Peyer's patch (tissue), 4 donors: ENCODE measurements around the gene ANKRD13C. TPM values are rescaled to one million over a fixed set of nuclear protein-coding genes. Genes with fewer than 3 reads are reported as not detected.

Experiments
- DNase-seq, 3 donors: peaks; one replicate each; pipeline ENCODE4 v3.0.0-alpha.2; 2017 to 2019
- H3K27ac ChIP-seq, 4 donors: fragments of 200-600 bp; sonication (generic); one replicate each; pipeline ENCODE4 v1.5.1; 2016 to 2019
- H3K27me3 ChIP-seq, 2 donors: fragments of 200-600 bp; sonication (generic); one replicate each; pipeline ENCODE4 v1.5.1; 2019
- H3K36me3 ChIP-seq, 3 donors: fragments of 200-600 bp; sonication (generic); one replicate each; pipeline ENCODE4 v1.5.1; 2016 to 2019
- H3K4me1 ChIP-seq, 4 donors: fragments of 200-600 bp; sonication (generic); one replicate each; pipeline ENCODE4 v1.5.1; 2016 to 2019
- H3K4me3 ChIP-seq, 4 donors: fragments of 200-600 bp; sonication (generic); 1 replicate in 3 of 4; 2 replicates in 1 of 4; pipeline ENCODE4 v1.5.1; 2016 to 2019; ENCODE audit warnings: mild to moderate bottlenecking in 1 of 4
- H3K9me3 ChIP-seq, 4 donors: fragments of 200-600 bp; sonication (generic); one replicate each; pipeline ENCODE4 v1.5.1; 2016 to 2019; ENCODE audit warnings: mild to moderate bottlenecking in 1 of 4
- POLR2A ChIP-seq, 2 donors: fragments of 450-650 bp; IDR thresholded peaks; one replicate each; pipeline ENCODE4 v1.5.1; 2017; ENCODE audit warnings: antibody characterized with exemption in 2 of 2, mild to moderate bottlenecking in 2 of 2, moderate library complexity in 2 of 2
- total RNA-seq, 4 donors: library from RNA; depleted of rRNA; stranded (reverse); fragments of >200 nt; gene quantifications; one replicate each; pipeline ENCODE4 v1.1.0, GENCODE V29; 2016
- TF ChIP-seq, protein P1 (sequence below), 6 experiments: fragments of 450-650 bp in 4 of 6; fragments of 200-600 bp in 2 of 6; sonication (generic) in 1 of 6; IDR thresholded peaks; one replicate each; pipeline ENCODE4 v1.5.1; 2017 to 2019; ENCODE audit warnings: antibody characterized with exemption in 6 of 6, mild to moderate bottlenecking in 3 of 6, moderate library complexity in 1 of 6

Gene ANKRD13C
- total RNA-seq, 4 donors from 2014 or later = 21.2 to 52.0 (median 23.9) TPM

DNA sequence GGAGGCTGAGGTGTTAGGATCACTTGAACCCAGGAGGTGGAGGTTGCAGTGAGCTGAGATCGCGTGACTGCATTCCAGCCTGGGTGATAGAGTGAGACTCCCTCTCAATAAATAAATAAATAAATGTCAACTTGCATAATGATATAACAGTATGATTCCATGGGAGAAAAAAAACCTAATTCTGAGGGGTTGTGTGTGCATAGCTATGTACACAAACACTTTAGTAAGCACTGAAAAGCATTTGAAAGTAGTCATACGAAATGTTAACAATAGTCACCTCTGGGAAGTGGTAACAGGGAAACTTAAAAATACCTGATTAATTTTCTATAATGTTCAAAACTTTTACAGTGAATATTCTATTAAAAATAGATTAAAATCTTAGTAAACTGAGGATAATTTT is 43.2 kb downstream of the ANKRD13C start:
- Histone ChIP-seq H3K4me3 (no peak overlapping the region), H3K27me3 (no peaks in the 10 kb centered on the region), H3K27ac (no peak overlapping the region), H3K36me3 (peaks cover 0 to 17% (median 0%) of the 10 kb centered on the region in 3 donors), H3K9me3 (no peaks in the 10 kb centered on the region), H3K4me1 (no peaks in the 10 kb centered on the region)
- TF ChIP-seq, protein P1, sequence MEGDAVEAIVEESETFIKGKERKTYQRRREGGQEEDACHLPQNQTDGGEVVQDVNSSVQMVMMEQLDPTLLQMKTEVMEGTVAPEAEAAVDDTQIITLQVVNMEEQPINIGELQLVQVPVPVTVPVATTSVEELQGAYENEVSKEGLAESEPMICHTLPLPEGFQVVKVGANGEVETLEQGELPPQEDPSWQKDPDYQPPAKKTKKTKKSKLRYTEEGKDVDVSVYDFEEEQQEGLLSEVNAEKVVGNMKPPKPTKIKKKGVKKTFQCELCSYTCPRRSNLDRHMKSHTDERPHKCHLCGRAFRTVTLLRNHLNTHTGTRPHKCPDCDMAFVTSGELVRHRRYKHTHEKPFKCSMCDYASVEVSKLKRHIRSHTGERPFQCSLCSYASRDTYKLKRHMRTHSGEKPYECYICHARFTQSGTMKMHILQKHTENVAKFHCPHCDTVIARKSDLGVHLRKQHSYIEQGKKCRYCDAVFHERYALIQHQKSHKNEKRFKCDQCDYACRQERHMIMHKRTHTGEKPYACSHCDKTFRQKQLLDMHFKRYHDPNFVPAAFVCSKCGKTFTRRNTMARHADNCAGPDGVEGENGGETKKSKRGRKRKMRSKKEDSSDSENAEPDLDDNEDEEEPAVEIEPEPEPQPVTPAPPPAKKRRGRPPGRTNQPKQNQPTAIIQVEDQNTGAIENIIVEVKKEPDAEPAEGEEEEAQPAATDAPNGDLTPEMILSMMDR (IDR thresholded peaks at IDR 0.05) = no peak
- no peak for TF ChIP-seq POLR2A (IDR thresholded peaks at IDR 0.05)
- DNase-seq = no peak

DNA sequence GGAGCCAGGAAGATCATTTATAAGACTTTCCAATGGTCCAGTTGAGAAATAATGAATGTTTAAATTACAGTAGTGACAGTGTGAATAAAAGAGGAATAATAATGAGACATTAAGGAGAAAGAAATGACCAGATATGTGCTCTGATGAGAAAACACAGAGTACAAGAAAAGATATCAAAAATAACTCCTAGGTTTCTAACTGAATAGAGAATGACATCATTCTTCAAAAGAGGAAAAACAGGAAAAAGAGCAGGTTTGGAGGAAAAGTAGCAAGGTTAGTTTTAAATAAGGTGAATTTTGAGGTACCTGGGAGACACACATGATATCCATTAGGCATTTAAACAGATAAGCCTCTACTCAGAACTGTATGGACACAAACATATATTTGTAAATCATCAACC is 55.0 kb downstream of the ANKRD13C start:
- H3K27ac ChIP-seq = no peak overlapping the region
- no peak for TF ChIP-seq POLR2A (IDR thresholded peaks at IDR 0.05)
- TF ChIP-seq, protein P1 (IDR thresholded peaks at IDR 0.05) = no peak
- DNase-seq = no peak
- peaks cover 0 to 23% (median 0%) of the 10 kb centered on the region in 3 donors for H3K36me3 ChIP-seq
- H3K4me1 ChIP-seq = no peaks in the 10 kb centered on the region
- H3K9me3 ChIP-seq = no peaks in the 10 kb centered on the region
- H3K4me3 ChIP-seq = no peak overlapping the region
- no peaks in the 10 kb centered on the region for H3K27me3 ChIP-seq

DNA sequence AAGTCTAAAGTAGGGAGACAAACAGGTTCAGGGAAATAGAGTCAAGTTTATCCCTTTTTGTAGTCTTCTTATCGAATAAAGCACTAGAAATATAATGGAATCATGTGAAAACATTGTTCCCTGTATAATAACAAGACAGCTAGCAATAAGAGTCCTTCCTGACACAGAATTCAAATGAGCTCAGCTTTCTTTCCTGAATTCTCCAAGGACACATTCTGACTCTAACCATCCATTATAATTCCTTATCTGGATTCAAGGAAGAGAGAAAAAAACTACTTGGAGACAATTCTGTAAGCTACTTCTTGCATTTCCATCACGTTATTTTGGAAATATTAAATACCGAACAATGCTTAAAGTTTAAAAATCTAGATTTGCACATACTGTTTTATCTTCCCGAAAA is 58.8 kb downstream of the ANKRD13C start:
- H3K27me3 ChIP-seq = no peaks in the 10 kb centered on the region
- no peak overlapping the region for H3K27ac ChIP-seq
- DNase-seq = no peak
- H3K4me1 ChIP-seq = no peaks in the 10 kb centered on the region
- H3K9me3 ChIP-seq = no peaks in the 10 kb centered on the region
- H3K4me3 ChIP-seq = no peak overlapping the region
- TF ChIP-seq, protein P1 (IDR thresholded peaks at IDR 0.05) = no peak
- TF ChIP-seq POLR2A (IDR thresholded peaks at IDR 0.05) = no peak
- peaks cover 0 to 57% (median 0%) of the 10 kb centered on the region in 3 donors for H3K36me3 ChIP-seq

DNA sequence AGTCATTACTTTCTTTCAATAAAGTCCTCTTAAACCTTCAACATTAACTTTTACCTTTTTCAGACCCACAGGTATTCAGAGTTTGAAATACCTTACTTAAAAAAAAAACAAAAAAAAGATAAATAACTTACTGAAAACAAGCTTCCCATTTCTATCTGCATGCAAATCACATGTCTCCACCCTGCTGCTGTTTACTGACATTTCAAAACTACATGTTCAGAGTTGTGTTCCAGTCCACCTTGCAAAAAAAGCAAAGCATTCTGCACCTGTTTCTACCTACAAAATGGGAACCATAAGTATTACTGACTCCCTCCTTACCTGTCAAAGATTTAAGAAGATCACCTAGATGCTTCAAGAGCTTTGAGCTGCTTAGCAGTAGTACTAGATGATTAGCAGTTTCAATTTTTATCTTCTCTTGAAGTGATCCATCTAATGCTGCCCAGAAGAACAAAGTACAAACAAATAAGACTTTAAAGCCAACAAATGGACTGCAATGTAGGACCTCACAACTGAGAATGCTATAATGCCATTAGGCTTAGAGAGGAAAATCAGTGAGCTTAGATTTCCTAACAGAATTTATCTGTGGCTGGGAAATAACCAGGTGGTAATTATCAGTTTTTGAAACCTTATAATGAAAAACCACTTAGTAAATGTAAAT is 61.2 kb downstream of the ANKRD13C start:
- Histone ChIP-seq H3K9me3 (no peaks in the 10 kb centered on the region), H3K4me3 (no peak overlapping the region), H3K27me3 (no peaks in the 10 kb centered on the region), H3K4me1 (no peaks in the 10 kb centered on the region), H3K27ac (no peak overlapping the region), H3K36me3 (peaks cover 0 to 52% (median 0%) of the 10 kb centered on the region in 3 donors)
- TF ChIP-seq, protein P1 (IDR thresholded peaks at IDR 0.05) = no peak
- no peak for TF ChIP-seq POLR2A (IDR thresholded peaks at IDR 0.05)
- DNase-seq = no peak

DNA sequence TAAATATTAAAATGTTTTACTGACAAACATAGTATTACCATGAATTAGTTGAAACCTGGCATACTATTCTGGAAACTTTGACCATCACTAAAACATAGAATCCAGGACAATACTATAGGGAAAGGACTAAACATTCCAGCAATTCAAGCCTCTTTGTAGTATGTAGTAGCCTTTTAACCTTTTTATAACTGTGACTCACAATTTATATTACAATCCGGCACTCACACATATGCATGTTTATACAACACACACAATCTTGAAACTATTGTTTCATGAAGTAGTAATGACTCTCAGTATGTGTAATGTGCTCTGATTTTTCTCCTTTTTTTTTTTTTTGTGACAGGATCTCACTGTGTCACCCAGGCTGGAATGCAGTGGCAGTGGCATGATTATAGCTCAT is 64.3 kb downstream of the ANKRD13C start:
- DNase-seq = no peak
- no peaks in the 10 kb centered on the region for H3K27me3 ChIP-seq
- H3K4me1 ChIP-seq = no peaks in the 10 kb centered on the region
- H3K4me3 ChIP-seq = no peak overlapping the region
- TF ChIP-seq POLR2A (IDR thresholded peaks at IDR 0.05) = no peak
- TF ChIP-seq, protein P1 (IDR thresholded peaks at IDR 0.05) = no peak
- H3K36me3 ChIP-seq = peaks cover 0 to 57% (median 0%) of the 10 kb centered on the region in 3 donors
- no peak overlapping the region for H3K27ac ChIP-seq
- H3K9me3 ChIP-seq = no peaks in the 10 kb centered on the region
